Stimulated activated CD8-positive, alpha-beta memory T cell treated with anti-CD3 and anti-CD28 coated beads, Interleukin-4, amount 100 ng/mL, for 48 hours (primary cell): ENCODE results near the gene SLC25A25.

Experiments
- DNase-seq: peaks from one replicate; pipeline ENCODE4 v3.0.0-alpha.2; 2020

Gene SLC25A25

DNA sequence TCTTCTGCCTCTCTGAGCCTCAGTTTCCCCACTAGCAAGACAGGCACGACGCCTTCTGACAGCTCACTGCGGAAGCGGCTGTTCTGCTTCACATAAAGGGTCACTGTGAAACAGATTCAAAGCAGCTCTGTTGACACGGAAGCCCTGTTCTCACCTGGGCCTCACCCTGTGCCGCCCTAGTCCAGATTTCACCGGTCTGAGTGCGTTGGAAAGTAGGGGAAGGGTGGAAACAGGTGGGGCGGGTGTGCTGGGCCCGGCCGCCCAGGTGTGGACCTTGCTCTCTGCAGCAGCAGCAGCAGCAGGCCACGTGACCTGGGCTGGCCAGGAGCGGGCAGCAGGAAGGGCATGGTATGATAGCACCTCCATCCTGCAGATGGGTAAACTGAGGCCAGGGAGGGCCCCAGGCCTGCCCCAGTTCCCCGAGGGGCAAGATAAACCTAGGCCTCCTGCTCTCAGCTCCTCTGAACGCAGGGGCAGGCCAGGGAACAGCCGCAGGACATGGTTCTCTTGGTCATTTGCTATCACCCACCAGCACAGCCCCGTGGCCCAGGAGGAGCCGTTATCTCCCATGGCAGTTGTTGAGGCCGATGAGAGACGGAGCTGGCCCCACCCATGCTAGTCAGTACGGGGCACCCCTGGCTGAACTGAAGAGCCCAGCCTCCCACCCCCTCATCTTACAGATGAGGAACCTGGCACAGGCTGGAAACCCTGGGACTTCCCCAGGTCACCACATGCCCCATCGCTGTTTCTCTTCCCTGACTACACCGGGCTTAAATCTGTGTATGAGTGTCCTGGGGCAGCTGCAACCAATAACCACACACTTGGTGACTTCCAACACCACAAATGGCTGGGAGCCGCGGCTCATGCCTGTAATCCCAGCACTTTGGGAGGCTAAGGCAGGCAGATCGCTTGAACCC lies 47.4 kb downstream of the SLC25A25 start:
- no peak for DNase-seq

DNA sequence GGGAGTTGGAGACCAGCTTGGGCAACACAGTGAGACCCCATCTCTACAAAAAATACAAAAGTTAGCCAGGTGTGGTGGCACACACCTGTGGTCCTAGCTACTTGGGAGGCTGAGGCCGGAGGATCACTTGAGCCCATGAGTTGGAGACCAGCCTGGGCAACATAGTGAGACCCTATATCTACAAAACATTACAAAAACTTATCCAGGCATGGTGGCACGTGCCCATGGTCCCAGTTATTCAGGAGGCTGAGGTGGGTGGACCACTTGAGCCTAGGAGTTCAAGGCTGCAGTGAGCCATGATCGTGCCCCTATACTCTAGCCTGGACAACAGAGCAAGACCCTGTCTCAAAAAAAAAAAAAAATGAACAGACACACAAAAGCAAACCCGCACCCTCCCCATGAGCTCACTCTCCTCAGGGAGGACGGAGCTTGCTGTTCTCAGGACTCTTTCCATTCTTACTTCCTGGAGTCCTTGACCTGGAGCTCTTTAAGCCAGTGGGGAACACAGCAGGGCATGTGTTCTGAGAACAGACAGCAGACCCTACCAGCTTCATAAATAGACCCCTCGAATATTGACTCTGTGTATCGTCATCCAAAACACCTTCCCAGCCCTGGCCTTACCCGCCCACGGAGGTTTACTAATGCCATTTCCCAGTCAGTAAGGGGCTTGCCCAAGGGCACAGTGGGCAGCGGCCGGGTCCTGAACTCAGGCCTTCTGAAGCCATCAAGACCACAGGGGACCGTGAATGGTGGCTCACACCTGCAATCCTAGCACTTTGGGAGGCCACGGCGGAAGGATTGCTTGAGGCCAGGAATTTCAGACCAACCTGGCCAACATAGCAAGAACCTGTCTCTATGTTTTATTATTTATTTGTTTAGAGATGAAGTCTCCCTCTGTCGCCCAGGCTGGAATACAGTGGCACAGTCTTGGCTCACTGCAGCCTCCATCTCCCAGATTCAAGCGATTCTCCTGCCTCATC lies 48.4 kb downstream of the SLC25A25 start:
- no peak for DNase-seq

DNA sequence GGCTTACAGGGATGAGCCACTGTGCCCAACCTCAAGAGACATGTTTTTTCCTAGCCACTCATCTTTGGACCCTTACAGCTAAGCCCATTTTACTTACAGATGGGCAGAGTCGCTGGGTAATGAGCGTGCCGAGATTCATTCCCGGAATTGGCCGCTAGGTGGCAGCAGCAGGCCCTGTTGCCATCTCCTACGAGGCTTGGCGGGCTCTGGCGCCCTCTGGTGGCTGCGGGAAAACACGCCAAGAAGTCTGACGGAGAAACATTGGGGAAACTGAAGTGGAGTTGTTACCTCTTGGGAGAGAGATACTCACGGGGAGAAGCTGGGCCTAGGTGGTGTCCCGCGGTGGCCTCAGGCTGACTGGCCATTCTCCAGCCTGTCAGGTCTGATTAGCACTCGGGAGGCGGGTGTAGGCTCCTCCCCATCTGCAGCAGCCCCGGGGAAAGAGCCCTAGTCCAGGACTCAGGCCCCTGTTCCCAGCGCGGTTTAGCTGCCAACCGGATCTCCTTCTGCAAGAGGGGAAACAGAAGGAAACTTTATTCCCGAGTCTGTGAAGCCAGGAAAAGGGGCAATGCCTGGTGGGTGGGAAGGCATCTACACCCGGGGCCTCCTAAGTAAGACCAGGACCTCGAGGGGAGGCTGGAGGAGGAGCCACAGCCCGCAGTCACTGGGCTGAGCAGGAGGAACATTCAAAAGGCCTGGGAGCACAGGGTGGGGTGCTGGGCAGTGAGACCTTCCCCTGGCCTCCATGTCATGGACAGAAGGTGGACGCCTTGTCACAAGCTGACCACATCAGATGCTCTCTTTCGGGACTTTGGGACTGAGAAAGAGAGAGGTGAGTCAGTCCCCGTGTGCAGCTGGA lies 49.8 kb downstream of the SLC25A25 start:
- DNase-seq = peak; percentile 100

DNA sequence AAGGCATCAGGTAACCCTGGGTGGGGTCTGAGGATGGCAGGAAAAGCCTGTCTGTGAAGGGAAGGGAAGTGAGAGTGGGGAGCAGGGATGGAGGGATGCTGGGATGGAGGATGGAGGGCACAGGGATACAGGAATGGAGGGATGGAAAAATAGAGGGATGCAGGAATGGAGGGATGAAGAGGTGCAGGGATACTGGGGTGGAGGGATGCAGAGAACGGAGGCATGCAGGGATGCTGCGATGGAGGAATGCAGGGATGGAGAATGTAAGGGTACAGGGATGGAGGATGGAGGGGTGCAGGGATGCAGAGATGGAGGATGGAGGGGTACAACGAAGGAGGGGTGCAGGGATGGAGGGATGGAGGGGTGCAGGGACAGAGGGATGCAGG lies 50.4 kb downstream of the SLC25A25 start:
- DNase-seq = no peak

DNA sequence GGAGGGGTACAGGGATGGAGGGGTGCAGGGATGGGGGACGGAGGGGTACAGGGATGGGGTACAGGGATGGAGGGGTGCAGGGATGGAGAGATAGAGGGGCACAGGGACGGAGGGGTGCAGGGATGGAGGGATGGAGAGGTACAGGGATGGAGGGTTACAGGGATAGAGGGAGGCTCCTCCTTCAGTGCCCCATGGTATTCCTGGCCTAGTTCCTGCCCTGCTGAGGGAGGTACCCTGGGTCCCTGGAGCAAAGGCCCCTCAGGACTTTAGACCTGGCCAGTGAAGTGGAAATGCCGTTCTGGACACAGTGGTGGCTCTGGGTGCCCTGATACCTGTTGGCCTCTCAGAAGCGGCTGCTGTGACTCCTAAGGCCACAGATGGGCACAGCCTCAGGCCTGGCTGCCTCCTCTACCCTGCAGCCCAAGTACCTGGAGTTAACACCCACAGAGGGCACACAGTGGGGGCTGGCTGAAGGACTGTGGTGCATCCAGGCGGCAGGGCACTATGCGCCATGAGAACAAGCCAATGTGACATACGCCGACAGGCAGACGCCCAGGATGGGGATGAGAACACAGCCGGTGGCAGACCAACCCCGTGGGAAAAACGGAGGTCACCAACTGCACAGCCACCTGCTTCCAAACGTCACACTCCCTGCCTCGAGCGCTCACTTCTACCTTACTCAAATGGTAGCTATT lies 51.1 kb downstream of the SLC25A25 start:
- DNase-seq = no peak

DNA sequence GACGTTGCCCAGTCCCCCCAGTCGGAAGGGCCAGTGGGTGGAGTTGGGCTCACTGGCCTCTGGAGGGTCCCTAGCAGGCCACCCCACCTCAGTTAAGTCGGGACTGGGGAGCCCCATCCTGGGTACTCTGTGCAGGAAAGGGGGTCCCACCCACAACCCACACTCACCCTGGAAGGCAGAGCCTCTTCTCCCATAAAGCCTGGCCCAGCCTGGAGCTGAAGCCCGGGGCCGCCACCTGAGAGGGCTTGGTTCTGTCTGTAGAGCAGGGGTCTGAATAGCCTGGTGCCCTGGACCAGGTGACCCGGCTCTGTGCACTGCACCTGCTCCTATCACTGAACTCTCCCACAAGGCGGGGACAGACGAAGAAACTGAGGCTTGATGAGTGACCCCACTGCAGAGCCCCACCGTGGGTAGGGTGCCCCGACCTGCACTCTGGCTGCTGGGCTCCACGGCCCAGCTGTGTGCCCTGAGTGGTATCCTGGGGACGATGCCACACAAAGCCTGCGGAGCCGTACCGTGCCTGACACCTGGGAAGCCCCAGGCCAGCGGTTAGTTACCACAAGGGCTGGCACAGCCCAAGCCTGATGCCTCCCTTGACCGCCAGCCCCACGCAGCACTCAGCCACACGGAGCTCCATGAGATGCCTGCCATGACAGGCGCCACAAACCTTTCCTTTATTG lies 52.2 kb downstream of the SLC25A25 start:
- DNase-seq = no peak

DNA sequence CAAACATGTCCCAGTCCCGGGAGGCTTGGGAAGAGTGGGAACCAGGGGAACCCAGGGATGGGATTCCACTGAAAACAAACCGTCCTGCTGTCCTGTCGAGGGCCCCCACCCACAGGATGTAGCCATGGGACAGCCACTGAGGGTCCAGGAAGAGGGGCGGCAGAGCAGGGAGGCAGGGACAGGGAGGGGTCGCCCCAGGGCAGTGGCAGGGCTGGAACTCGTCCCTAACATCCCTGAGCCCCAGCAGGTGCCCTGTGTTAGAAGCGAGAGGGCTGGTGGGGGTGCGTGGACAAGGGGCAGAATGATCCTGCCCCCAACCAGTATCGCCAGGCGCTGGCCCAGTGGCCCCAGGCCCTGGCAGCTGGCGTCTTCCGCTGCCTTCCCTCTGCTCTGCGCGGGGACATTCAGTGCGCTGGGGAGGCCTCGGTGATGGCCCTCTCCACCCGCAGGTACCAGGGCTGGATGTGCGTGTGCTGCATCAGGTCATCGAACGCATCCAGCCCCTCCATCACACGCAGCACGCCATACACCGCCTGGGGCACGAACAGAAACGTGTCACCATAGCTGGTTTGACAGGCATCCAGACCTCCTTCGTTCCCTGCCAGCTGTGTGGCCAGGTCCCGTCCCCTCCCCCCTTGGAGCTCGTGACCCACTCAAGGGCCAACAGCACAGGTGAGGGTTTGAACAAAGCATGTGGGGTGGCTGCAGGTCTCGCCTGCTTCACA lies 52.9 kb downstream of the SLC25A25 start:
- no peak for DNase-seq

DNA sequence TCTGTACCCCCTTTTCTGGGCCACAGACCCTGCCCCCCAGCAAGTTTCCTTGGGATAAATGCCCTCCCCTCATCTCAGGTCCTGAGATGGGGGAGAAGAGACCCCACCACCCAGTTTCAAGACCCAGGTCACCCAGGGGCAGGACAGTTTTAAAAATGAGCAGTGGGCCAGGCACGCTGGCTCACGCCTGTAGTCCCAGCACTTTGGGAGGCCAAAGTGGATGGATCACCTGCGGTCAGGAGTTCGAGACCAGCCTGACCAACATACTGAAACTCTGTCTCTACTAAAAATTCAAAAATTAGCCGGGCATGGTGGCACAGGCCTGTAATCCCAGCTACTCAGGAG lies 53.4 kb downstream of the SLC25A25 start:
- DNase-seq = no peak

DNA sequence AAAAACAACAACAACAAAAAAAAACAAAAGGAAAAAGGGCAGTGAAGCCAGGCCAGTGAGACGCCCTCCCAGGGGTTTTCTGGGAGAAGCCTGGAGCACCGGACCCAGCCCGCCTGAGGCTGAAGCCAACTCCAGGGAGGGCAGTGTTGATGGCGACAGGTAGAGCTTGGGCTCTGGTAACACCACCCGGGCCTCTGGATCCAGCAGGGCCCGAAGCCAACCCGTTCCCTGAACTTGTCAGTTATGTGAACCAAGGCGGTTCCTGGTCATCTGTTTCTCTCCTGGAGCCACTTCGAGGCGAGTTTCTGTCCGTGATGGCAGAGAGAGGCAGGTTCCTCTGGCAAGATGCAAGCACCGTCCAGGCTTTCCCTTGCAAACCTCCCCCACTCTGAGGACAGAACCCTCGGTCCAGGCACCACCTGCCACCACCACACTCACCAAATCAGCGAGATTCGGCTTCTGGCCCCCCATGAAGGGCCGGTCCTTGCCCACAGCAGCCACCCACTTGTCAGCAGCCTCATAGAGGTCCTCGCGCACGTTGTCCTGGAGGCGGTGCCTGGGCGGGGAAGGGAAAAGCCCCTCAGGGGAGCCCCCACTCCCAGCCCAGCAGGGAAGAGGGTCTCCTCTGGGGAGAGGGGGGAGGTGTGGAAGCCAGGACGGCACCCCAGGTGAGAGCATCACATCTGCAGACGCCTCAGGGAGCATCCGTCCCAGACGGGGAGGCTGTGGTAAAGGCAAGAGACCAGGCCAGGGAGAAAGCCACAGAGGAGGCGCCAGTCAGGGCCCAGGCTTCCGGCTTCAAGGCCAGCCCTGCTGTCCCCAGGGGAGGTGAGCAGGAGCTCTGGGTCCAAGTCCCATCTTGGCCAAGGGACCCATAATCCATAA lies 54.1 kb downstream of the SLC25A25 start:
- no peak for DNase-seq

DNA sequence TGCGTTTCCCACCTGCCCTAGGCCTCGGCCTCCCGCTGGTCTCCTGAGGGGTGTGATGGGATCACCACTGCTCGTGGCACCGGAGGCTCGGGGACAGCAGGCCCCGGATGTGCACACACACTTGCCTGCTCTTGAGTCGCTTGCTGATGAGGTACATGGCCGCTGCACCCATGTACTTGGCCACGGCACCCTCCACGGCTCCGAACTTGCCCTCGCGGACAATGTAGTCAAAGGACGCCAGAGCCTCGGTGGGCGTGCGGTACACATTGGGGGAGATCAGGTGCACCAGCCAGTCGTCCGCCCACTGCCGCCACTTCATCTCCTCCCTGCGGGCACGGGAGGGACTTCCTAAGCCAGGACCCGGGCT lies 54.8 kb downstream of the SLC25A25 start:
- no peak for DNase-seq

DNA sequence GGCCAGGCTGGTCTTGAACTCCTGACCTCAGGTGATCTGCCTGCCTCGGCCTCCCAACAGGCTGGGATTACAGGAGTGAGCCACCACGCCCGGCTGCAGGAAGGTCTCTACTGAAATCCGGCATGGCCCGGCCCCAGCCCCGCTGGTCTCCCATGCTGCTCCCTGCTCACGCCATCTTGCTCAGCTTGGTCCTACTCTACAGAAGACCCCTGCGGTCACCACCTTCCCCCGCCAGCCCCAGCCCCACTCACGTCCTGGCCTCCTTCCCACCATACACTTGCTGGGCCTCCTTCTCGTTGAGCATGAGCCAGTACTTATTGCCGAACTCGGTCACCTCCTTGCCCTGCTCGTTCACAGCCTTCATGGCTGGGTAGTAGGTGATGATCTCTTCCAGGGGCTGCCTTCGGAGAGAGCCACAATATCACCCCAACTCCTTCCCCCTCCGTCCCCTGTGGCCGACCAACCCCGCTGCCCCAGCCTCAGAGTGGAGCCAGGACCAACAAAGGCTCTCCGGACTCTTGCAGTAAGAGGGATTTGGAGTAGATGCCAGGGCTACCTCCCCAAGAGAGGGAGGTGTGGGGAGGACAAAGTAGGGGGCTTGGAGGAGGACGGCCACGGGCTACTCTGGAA lies 55.5 kb downstream of the SLC25A25 start:
- no peak for DNase-seq

DNA sequence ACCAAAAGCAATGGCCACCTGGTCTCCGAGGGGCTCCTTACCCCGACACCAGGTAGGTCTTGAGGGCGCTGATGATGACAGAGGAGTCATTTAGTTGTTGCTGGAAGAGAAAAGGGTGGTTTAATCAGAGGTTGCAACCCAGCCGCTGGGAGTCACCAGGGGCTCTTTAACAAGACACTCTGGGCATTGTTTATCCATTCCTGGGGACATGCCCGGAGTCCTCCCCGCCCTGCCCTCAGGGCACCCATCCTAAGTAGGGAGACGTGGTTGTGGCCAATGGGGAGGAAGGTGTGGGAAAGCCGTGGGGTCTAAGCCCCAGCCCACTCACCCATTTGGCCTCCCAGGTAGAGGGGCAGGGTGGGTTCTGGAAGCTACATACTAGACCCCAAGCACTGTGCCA lies 56.4 kb downstream of the SLC25A25 start:
- DNase-seq = no peak

DNA sequence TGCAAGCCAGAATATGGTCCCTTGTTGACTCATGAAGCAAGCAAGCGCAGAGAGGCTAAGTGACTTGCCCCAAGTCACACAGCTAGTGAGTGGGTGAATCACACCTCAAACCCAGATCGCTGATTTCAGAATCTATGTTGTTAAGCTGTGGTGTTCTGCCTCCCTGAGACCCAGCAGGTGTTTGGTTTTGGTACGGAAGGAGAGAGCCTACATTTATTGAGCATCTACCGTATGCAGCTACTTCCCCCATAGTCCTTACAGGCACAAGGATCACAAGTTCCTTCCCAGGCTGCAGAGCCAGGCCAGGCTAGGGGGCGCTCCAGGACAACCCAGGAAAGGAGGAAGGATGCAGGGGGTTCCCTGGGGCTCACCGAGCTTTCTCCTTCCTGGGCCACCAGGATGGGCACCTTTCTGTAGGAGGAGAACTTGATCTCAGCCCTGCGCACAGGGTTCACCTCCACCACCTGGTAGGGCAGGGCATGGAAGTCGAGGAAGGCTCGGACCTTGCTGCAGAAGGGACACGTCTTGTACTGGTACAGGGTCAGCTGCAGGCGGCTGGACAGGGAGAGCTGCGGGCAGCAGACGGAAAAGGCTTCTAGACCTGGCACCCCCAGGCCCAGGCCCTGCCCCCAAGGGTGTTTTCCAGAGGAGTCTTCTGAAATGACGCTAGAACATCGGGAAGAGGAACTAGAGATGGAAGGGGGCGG lies 57.0 kb downstream of the SLC25A25 start:
- peak; percentile 72 for DNase-seq

DNA sequence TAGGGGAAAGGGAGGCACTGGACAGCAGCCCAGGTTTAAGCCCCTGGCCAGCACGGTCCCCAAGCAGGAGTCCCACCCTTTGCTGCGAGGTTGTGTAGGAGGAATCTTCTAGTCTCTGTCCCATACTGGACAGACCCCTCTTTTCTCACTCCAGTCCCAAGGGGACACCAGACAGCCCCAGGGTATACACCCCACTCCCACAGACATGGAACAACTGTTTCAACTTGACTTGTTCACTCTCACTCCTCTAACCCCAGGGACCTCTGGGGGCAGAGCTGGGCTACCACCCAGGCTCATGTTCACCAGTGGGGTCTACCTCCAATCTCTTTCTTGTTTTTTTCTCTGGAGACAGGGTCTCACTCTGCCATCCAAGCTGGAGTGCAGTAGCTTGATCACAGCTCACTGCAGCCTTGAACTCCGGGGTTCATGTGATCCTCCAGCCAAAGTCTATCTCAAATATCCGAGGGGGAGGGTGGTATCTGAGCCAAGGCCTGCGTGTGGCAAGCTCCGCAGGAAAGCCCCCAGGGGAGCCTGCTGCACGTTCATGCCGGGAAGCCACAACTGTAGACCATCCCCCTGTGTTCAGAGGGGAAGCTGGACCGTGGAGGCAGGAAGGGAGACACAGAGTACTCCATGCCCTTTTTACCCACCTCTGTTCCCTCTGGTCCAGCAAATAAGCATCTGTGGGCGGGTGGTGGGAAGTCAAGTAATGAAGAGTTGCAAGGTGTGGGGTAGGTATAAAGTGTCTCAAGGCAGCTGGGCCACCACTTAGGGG lies 57.7 kb downstream of the SLC25A25 start:
- no peak for DNase-seq

DNA sequence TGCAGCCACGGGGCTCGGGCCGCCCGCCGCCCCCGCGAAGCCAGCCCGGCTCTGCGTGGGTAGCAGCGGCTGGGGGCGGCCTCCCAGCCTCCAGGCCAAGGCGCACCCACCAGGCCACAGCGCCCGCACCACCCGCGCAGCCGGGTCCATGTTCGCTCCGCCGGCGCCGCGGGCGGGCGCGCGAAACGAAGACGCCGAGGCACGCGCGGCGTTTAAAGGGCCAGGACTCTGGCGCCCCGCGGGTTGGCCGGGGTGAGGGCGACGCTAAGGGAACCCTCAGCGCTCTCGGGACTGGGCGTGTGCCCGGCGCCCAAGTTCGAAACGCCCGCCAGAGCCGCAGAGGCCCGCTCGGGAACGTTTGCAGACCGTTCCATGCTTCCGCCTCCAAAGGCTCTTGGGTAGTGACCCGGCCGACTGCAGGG lies 59.5 kb downstream of the SLC25A25 start, which contains the start of gene PTGES2:
Gene PTGES2 (minus strand): TSS at position 162 of the 422 bp plus-strand sequence. CDS start 12 bp downstream, at position 150.
- DNase-seq = peak; percentile 82

DNA sequence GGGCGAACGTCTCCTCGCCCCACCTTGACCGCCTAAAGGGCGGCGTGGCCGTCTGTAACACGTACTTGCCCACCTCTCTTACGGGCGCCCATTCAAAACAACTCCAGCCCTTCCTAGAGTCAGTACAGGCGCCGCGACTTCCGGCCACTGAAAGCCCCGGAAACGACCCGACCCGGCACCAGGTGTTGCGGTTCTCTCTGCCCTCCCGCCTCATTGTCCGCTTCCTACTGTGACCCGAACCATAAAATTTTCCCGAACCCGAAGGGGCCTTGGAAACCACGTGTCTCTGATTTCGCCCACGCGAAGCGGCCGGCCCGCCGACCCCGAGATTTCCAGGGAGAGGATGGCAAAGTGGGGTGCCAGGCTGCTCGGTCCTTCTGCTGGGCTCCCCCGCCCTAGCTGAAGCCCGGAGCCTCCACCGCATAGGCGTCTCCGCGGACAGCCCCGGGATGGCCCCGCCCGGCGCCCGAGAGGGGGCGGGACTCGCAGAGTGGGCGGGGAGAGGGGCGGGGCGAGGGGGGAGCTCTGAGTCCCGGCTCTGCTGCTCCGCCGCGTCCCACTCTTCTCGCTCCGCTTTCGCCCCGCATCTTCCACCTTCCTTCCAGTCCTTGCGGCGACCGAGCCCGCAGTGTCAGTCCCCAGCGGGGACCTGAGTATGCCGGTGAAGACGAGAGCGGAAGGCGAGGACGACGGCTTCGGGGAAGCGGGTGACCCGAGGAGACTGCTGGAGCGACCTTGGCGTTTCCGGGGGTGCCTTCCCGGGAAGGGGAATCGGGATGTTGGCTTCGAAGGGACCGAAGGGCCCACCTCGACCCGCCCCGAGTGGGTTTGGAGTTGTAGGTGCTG lies 60.2 kb downstream of the SLC25A25 start:
- DNase-seq = peak; percentile 85
